DMS153 (cell line): Measurements from ENCODE around the gene VLDLR.
"Not testable (repeated sequence)": the region's sequence is repeated elsewhere in the genome, so short reads cannot be mapped to it uniquely, and the experiment has no call there.

Source experiments
- DNase-seq: peaks from one replicate; lab custom pipeline; 2025; lab: John Stamatoyannopoulos, UW

VLDLR gene

GRCh38 chr9:2664174-2665065 is 42.8 kb downstream of the VLDLR start:
- no peak for DNase-seq

DNA sequence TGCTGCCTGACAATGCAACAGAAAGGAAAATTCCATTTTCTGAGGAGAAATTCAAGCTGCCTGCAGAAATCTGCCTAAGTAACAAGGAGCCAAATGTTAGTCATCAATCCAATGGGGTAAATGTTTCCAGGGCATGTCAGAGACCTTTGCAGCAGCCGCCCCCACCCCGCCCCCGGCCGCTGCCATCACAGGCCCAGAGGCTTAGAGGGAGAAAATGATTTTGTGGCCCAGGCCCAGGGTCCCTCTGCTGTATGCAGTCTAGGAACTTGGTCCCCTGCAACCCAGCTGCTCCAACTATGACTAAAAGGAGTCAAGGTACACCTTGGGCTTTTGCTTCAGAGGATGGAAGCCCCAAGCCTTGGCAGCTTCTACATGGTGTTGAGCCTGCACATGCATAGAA is 45.0 kb downstream of the VLDLR start:
- no peak for DNase-seq

DNA sequence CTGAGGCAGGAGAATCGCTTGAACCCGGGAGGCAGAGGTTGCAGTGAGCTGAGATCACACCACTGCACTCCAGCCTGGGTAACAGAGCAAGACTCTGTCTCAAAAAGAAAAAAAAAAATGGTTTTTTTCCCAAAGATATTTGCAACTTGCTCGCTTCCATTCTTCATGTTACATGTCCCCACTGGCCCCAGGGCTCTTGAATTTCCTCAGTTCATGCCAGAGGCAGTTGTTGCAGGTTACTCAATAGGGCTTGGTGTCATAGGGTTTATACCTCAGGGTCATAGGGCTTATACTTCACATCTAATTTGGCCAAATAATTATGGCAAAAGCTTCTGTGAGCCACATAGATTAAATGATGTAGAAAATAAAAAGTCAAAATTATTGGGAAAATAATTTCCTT is 51.6 kb downstream of the VLDLR start:
- no peak for DNase-seq

- DNase-seq = no peak
Measured at GRCh38 chr9:2674141-2674824, 52.7 kb downstream of the VLDLR start.

GRCh38 chr9:2675834-2676233 is 54.2 kb downstream of the VLDLR start:
- DNase-seq = no peak

DNA sequence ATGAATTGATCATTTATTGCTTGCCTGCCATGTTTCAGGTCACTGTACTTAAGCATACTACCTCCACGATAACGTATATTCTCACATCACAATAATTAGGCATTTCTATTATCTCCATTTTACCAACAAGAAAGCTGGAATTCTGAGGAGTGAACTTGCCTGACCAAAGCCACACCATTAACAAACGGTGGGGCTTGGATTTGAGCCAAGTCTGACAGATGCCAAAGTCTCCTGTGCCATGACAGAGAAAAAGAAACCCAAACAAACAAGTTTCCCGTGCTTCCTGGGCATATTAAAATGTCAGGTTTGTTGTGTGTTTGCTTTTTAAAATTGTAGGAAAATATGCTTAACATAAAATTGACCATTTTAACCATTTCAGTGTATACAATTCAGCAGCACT is 54.9 kb downstream of the VLDLR start:
- peak; percentile 28 for DNase-seq

GRCh38 chr9:2677915-2678889 is 56.6 kb downstream of the VLDLR start:
- peak; percentile 73 for DNase-seq

DNA sequence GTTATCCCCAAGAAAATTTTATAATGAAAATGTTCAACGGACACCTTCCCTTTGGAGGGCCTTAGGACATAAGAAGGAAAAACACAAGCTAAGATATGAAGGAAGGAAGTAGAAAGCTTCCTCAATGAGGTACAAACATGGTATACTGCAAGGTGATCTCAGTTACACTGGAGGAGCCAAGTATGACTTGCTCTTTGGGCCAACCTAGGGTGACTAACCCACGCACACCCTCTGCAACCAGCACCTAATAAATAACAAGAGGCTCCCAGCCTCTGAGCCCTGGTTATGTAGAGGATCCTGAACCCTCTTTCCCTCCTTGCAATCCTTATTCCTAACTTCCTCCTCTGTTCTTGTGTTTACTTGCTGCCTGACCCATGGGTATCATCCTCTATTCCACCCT is 57.4 kb downstream of the VLDLR start:
- no peak for DNase-seq

- DNase-seq = no peak
Measured at GRCh38 chr9:2681981-2682380, 60.4 kb downstream of the VLDLR start.

- no peak for DNase-seq
Measured at GRCh38 chr9:2686911-2687310, 65.3 kb downstream of the VLDLR start.

GRCh38 chr9:2688636-2689035 is 67.0 kb downstream of the VLDLR start:
- DNase-seq = no peak

DNA sequence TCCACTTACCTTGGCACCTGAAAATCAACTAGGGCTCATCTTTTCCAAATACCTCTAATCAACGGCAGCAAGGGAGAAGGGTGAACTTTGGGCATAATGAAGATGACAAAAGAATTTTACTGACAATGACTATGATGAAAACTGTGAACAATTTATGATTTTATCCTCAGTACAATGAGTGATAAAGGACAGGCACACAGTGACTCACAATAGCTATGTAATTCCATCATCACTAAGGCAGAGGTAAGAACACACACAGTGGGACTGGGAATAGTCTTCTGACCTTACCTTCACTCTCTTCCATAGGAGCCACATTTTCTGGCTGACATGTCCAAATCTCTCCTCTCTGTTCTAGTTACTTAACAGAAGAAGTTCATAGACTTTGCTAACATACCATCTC is 69.6 kb downstream of the VLDLR start:
- DNase-seq = no peak

DNA sequence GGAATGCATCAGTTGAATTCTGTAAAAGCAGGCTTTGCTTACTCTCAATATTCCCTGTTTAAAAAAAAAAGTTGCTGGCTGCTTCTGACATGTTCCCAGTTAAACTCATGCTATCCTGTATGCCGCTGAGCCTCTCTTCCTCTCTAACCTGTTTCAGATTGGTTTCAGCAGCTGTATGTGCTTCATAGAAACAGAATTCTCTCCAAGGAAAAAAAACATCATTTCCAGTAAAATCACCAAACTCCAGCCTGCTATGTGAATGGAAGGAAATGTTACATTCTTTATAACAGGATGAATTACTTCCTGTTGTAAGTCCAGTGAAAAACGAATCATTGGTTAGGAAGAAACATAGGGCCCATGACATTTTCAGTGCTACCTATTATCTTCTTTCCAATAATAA is 70.0 kb downstream of the VLDLR start:
- no peak for DNase-seq

GRCh38 chr9:2693056-2693455 is 71.5 kb downstream of the VLDLR start:
- DNase-seq = no peak

DNA sequence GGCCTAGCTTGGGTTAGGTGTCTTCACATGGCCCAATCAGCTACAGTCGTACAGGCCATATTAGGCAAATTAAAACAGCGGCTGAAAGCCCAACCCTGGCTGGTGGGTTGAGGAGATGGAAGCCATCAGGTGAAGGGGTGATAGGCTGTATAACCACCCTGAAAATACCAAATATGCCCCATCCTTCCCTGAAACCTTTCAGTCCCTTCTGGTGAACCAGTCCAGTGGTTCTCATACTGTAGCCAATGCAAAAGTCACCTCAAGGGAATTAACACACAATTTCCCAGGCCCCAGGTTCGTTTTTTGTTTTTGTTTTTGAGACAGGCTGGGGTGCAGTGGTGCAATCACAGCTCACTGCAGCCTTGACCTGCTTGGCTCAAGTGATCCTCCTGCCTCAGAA is 75.9 kb downstream of the VLDLR start:
- no peak for DNase-seq

GRCh38 chr9:2700398-2700797 is 78.8 kb downstream of the VLDLR start:
- no peak for DNase-seq

- DNase-seq = no peak
Measured at GRCh38 chr9:2700909-2701550, 79.4 kb downstream of the VLDLR start.

DNA sequence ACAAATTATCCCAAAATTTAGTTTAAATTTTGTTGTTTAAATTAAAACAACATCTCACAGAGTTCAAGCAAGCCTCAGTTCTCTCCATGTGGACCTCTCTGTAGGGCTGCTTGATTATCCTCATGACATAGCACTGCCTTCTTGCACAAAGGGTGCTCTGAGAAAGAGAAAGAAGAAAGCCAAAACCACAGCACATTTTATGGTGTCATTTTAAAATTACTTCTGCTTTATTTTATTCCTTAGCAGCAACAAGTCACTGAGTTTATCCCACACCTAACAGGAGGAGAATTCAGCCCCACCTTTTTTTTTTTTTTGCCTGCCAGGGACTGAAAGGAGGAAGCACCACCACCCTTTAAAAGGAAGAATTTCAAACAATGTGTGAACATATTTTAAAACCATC is 82.9 kb downstream of the VLDLR start:
- DNase-seq = no peak

DNA sequence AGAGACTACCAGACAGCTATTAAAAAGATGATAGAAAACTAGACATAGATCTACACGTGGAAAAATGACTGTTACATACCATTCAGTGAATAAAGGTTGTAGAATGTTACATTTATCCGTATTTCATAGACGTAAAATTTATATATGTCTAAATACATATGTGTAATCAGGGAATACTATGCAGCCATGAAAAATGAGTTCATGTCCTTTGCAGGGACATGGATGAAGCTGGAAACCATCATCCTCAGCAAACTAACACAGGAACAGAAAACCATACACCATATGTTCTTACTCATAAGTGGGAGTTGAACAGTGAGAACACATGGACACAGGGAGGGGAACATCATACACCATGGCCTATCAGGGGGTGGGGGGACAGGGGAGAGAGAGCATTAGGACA is 85.7 kb downstream of the VLDLR start:
- not testable (repeated sequence) for DNase-seq
